ENCODE results near the gene DENND4A. TPM values are rescaled to one million over a fixed set of nuclear protein-coding genes. Genes with fewer than 3 reads are reported as not detected.
A peak's percentile ranks its signal among the peaks of the same experiment; 100 is the strongest.

Gene DENND4A
- total and polyA plus RNA-seq, 9 of the 15 experiments (the other 6 are each of a cell fraction or from before 2014, with no cell fraction given), result 6.8 to 32.3 (median 19.9) TPM

DNA sequence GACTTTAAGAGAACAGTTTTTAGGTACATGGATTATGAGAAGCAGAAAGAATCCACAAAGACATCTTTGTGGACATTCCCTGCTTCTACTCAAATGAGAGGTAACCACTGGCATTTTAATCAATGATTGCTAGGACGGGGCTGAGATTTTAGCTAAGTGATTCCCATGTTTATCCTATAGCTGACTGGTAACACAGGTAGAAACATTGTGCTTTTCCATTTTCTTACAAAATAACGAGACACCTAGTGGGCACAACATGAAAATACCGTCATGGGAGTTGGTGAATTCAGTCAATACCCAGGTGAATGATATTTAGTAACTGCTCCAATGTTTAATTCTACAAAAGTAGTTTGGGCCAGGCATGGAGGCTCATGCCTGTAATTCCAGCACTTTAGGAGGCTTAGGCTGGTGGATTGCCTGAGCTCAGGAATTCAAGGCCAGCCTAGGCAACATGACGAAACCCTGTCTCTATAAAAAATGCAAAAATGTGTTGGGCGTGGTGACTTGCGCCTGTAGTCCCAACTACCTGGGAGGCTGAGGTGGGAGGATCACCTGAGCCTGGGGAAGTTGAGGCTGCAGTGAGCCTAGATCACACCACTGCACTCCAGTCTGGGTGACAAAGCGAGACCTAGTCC lies 37.2 kb upstream of the DENND4A start:
- DNase-seq (ENCODE audit: extremely low read depth in 1 of 4, low spot score in 3 of 4) (peak; percentile 33 to 52 (median 38)), FAIRE-seq (peak; percentile 64), ATAC-seq (peak; percentile 43; the same call in 1 of the 3 replicates)
- Histone ChIP-seq H3K79me2 (ENCODE audit: control insufficient read depth, insufficient read depth, low read length) (no peaks in the 10 kb centered on the region), H3K9me3 (replicated peaks; ENCODE audit: control insufficient read depth, insufficient read depth, low read depth, low read length) (no peaks in the 10 kb centered on the region), H3K9ac (ENCODE audit: insufficient read depth in 1 of 2, low read depth in 2 of 2, low read length in 2 of 2) (no peak overlapping the region), H3K36me3 (ENCODE audit: control insufficient read depth, insufficient read depth, low read length) (no peaks in the 10 kb centered on the region), H3K27ac (ENCODE audit: extremely low read depth, low read depth, low read length) (no peak overlapping the region), H2AFZ (ENCODE audit: low read depth, low read length) (peak overlapping the region; percentile 56; the same call in 1 of the 2 replicates), H4K20me1 (replicated peaks; ENCODE audit: control insufficient read depth, insufficient read depth, low read length) (no peaks in the 10 kb centered on the region), H3K9me1 (ENCODE audit: control insufficient read depth, insufficient read depth, low read length) (no peaks in the 10 kb centered on the region), H3K4me2 (ENCODE audit: insufficient read depth, low read length) (no peak overlapping the region), H3K4me3 (no peak overlapping the region), H3K27me3 (ENCODE audit: control insufficient read depth in 2 of 2, insufficient read depth in 2 of 2, low read length in 2 of 2) (no peaks in the 10 kb centered on the region), H3K4me1 (replicated peaks in 1 of 2; ENCODE audit: control insufficient read depth in 2 of 2, insufficient read depth in 2 of 2, low read length in 2 of 2) (peaks cover 6 to 30% of the 10 kb centered on the region in 2 experiments; a peak in 3 of 5 replicates)
- in situ Hi-C loops (cut with MboI), result no loop called here
- 51% methylated on average over 7 of the region's 7 CpGs for WGBS (ENCODE audit: insufficient coverage, low coverage, missing lambda C conversion rate)
- ChIA-PET POLR2A (interaction anchor here (0.7 kb wide), 1 partner anchor 407 kb away, joined by 3 read pairs; the partner anchor contains the start of gene IGDCC4), CTCF (ENCODE audit: low intra/inter-chr PET ratio) (no interaction called here)
- intact Hi-C loops (cut with micrococcal nuclease), result loop anchor here (2.0 kb wide), 1 partner anchor 52 kb away; no protein-coding TSS in a partner anchor
- BruUV-seq (replicated peaks), result no TSS peak
- no peak for TF ChIP-seq ZFPM2 (CRISPR knock-in tag; IDR thresholded peaks at IDR 0.05)
- TF ChIP-seq KDM1A (IDR thresholded peaks at IDR 0.05), result peak in 1 of 2 experiments; percentile 34; a peak in 1 of 4 replicates
- TF ChIP-seq SMC3 (conservative IDR thresholded peaks at IDR 0.05; ENCODE audit: insufficient read depth, low read depth, low read length), result 0 out of 2 replicates have a peak, but pooled peaks have one; percentile 27
- TF ChIP-seq SIX5 (IDR thresholded peaks at IDR 0.05; ENCODE audit: borderline replicate concordance in 1 of 2, insufficient read depth in 1 of 2, low read depth in 1 of 2, low read length in 2 of 2), result no peak
- TF ChIP-seq, protein P1, sequence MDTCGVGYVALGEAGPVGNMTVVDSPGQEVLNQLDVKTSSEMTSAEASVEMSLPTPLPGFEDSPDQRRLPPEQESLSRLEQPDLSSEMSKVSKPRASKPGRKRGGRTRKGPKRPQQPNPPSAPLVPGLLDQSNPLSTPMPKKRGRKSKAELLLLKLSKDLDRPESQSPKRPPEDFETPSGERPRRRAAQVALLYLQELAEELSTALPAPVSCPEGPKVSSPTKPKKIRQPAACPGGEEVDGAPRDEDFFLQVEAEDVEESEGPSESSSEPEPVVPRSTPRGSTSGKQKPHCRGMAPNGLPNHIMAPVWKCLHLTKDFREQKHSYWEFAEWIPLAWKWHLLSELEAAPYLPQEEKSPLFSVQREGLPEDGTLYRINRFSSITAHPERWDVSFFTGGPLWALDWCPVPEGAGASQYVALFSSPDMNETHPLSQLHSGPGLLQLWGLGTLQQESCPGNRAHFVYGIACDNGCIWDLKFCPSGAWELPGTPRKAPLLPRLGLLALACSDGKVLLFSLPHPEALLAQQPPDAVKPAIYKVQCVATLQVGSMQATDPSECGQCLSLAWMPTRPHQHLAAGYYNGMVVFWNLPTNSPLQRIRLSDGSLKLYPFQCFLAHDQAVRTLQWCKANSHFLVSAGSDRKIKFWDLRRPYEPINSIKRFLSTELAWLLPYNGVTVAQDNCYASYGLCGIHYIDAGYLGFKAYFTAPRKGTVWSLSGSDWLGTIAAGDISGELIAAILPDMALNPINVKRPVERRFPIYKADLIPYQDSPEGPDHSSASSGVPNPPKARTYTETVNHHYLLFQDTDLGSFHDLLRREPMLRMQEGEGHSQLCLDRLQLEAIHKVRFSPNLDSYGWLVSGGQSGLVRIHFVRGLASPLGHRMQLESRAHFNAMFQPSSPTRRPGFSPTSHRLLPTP (IDR thresholded peaks at IDR 0.05; ENCODE audit: borderline replicate concordance, extremely low read depth, insufficient read length), result no peak
- peak; percentile 44 to 76; a peak in 3 of 4 replicates for TF ChIP-seq FOXK2 (conservative IDR thresholded peaks at IDR 0.05 in 1 of 2, IDR thresholded peaks at IDR 0.05 in 1 of 2; ENCODE audit: low read depth in 2 of 2)
- TF ChIP-seq, protein P2, sequence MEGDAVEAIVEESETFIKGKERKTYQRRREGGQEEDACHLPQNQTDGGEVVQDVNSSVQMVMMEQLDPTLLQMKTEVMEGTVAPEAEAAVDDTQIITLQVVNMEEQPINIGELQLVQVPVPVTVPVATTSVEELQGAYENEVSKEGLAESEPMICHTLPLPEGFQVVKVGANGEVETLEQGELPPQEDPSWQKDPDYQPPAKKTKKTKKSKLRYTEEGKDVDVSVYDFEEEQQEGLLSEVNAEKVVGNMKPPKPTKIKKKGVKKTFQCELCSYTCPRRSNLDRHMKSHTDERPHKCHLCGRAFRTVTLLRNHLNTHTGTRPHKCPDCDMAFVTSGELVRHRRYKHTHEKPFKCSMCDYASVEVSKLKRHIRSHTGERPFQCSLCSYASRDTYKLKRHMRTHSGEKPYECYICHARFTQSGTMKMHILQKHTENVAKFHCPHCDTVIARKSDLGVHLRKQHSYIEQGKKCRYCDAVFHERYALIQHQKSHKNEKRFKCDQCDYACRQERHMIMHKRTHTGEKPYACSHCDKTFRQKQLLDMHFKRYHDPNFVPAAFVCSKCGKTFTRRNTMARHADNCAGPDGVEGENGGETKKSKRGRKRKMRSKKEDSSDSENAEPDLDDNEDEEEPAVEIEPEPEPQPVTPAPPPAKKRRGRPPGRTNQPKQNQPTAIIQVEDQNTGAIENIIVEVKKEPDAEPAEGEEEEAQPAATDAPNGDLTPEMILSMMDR (IDR thresholded peaks at IDR 0.05 in 2 of 3, conservative IDR thresholded peaks at IDR 0.05 in 1 of 3; ENCODE audit: insufficient read depth in 2 of 3, low read depth in 1 of 3, low read length in 3 of 3), result peak; percentile 37 to 64 (median 63); a peak in 5 of 6 replicates
- TF ChIP-seq, protein P3, sequence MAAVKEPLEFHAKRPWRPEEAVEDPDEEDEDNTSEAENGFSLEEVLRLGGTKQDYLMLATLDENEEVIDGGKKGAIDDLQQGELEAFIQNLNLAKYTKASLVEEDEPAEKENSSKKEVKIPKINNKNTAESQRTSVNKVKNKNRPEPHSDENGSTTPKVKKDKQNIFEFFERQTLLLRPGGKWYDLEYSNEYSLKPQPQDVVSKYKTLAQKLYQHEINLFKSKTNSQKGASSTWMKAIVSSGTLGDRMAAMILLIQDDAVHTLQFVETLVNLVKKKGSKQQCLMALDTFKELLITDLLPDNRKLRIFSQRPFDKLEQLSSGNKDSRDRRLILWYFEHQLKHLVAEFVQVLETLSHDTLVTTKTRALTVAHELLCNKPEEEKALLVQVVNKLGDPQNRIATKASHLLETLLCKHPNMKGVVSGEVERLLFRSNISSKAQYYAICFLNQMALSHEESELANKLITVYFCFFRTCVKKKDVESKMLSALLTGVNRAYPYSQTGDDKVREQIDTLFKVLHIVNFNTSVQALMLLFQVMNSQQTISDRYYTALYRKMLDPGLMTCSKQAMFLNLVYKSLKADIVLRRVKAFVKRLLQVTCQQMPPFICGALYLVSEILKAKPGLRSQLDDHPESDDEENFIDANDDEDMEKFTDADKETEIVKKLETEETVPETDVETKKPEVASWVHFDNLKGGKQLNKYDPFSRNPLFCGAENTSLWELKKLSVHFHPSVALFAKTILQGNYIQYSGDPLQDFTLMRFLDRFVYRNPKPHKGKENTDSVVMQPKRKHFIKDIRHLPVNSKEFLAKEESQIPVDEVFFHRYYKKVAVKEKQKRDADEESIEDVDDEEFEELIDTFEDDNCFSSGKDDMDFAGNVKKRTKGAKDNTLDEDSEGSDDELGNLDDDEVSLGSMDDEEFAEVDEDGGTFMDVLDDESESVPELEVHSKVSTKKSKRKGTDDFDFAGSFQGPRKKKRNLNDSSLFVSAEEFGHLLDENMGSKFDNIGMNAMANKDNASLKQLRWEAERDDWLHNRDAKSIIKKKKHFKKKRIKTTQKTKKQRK (IDR thresholded peaks at IDR 0.05; ENCODE audit: borderline replicate concordance, low read depth, low read length), result no peak
- TF ChIP-seq ZEB2 (IDR thresholded peaks at IDR 0.05), result 0 out of 2 replicates have a peak, but pooled peaks have one; percentile 19
- TF ChIP-seq RBM15 (IDR thresholded peaks at IDR 0.05; ENCODE audit: insufficient read depth, low read length), result no peak
